HepG2 (cell line): ENCODE data around the gene MARS1. TPM values are rescaled to one million over a fixed set of nuclear protein-coding genes. Genes with fewer than 3 reads are reported as not detected.
A peak's percentile ranks its signal among the peaks of the same experiment; 100 is the strongest.

Experiments used
- CCAR2 ChIP-seq: fragments of 200-400 bp; formaldehyde crosslinking; optimal IDR thresholded peaks from 2 replicates; pipeline ENCODE3; 2018; ENCODE audit warnings: low read depth, mild to moderate bottlenecking, low read length, moderate library complexity
- HOXD1 ChIP-seq: sonication (generic); formaldehyde crosslinking; IDR thresholded peaks from 2 replicates; pipeline ENCODE4 v1.5.0; 2020; ENCODE audit warnings: missing genetic modification reagents
- MLLT10 ChIP-seq: sonication (generic); formaldehyde crosslinking; IDR thresholded peaks from 2 replicates; pipeline ENCODE4 v1.4.0; 2020; ENCODE audit warnings: missing genetic modification reagents
- RXRA ChIP-seq: sonication (generic); formaldehyde crosslinking; IDR thresholded peaks from 2 replicates; pipeline ENCODE4 v1.5.1; 2020; ENCODE audit warnings: missing genetic modification reagents
- SATB2 ChIP-seq: sonication (generic); formaldehyde crosslinking; IDR thresholded peaks from 2 replicates; pipeline ENCODE4 v1.5.0; 2020; ENCODE audit warnings: missing genetic modification reagents
- SMAD3 ChIP-seq: sonication (generic); formaldehyde crosslinking; IDR thresholded peaks from 2 replicates; pipeline ENCODE4 v1.4.0; 2020; ENCODE audit warnings: missing genetic modification reagents
- SRF ChIP-seq: IDR thresholded peaks from 2 replicates; pipeline ENCODE4 v1.6.1; 2011; ENCODE audit warnings: mild to moderate bottlenecking, low read depth, low read length, moderate library complexity
- TBP ChIP-seq: sonication (generic); formaldehyde crosslinking; IDR thresholded peaks from 2 replicates; pipeline ENCODE4 v1.5.0; 2020; ENCODE audit warnings: missing genetic modification reagents
- TCF7L2 ChIP-seq: IDR thresholded peaks from 2 replicates; pipeline ENCODE4 v1.6.1; 2011; ENCODE audit warnings: mild to moderate bottlenecking, low read depth, low read length, moderate library complexity
- U2AF1 ChIP-seq: fragments of 200-400 bp; formaldehyde crosslinking; optimal IDR thresholded peaks from 2 replicates; pipeline ENCODE3; 2017; ENCODE audit warnings: mild to moderate bottlenecking, low read depth, low read length
- ZFP82 ChIP-seq: sonication (generic); formaldehyde crosslinking; IDR thresholded peaks from 2 replicates; pipeline ENCODE4 v1.5.1; 2020; ENCODE audit warnings: mild to moderate bottlenecking, missing genetic modification reagents, borderline replicate concordance
- ZFP90 ChIP-seq: sonication (generic); formaldehyde crosslinking; IDR thresholded peaks from 2 replicates; pipeline ENCODE4 v1.8.0; 2022; ENCODE audit warnings: missing genetic modification reagents, mild to moderate bottlenecking, inconsistent platforms, borderline replicate concordance
- ZNF160 ChIP-seq: sonication (generic); formaldehyde crosslinking; IDR thresholded peaks from 2 replicates; pipeline ENCODE4 v1.8.0; 2022; ENCODE audit warnings: mild to moderate bottlenecking, inconsistent platforms, missing genetic modification reagents
- ZNF225 ChIP-seq: sonication (generic); formaldehyde crosslinking; IDR thresholded peaks from 2 replicates; pipeline ENCODE4 v1.4.0; 2020; ENCODE audit warnings: mild to moderate bottlenecking, missing genetic modification reagents
- ZNF317 ChIP-seq: sonication (generic); formaldehyde crosslinking; IDR thresholded peaks from 2 replicates; pipeline ENCODE4 v1.5.0; 2020; ENCODE audit warnings: mild to moderate bottlenecking, missing genetic modification reagents
- ZNF451 ChIP-seq: sonication (generic); formaldehyde crosslinking; IDR thresholded peaks from 2 replicates; pipeline ENCODE4 v1.5.0; 2020; ENCODE audit warnings: mild to moderate bottlenecking, missing genetic modification reagents
- ZNF564 ChIP-seq: sonication (generic); formaldehyde crosslinking; IDR thresholded peaks from 2 replicates; pipeline ENCODE4 v1.8.1; 2023; ENCODE audit warnings: mild to moderate bottlenecking, missing genetic modification reagents
- ZNF605 ChIP-seq: sonication (generic); formaldehyde crosslinking; IDR thresholded peaks from 2 replicates; pipeline ENCODE4 v1.8.0; 2022; ENCODE audit warnings: mild to moderate bottlenecking, missing genetic modification reagents
- ZNF7 ChIP-seq: IDR thresholded peaks from 2 replicates; pipeline ENCODE4 v1.6.1; 2016; ENCODE audit warnings: missing biosample characterization, missing genetic modification reagents
- polyA plus RNA-seq, 8 experiments: library from polyadenylated mRNA; depleted of rRNA in 3 of 8; stranded (reverse) in 7 of 8; unstranded in 1 of 8; fragments of >200 nt; fragmentation: Illumina TruSeq in 4 of 8; extraction: Trizol in 4 of 8; gene quantifications; 2 replicates each; pipeline versions ENCODE4 v1.2.1 to v1.2.3, GENCODE V29; 2011 to 2016; ENCODE audit warnings: low read depth in 4 of 8, missing spikeins in 1 of 8, mixed read lengths in 1 of 8; ENCODE audit not compliant: insufficient read depth in 1 of 8
- total RNA-seq, 5 experiments: library from RNA; depleted of rRNA; stranded (reverse); fragments of >200 nt; fragmentation: Illumina TruSeq; extraction: Trizol; gene quantifications; 2 replicates each; pipeline ENCODE4 v1.2.3, GENCODE V29; 2016; ENCODE audit warnings: low read depth in 1 of 5
- TF ChIP-seq, protein P1 (sequence below): sonication (generic); formaldehyde crosslinking; IDR thresholded peaks from 2 replicates; pipeline ENCODE4 v1.9.0; 2021; ENCODE audit warnings: missing genetic modification reagents, borderline replicate concordance
- TF ChIP-seq, protein P2 (sequence below): sonication (generic); formaldehyde crosslinking; IDR thresholded peaks from 2 replicates; pipeline ENCODE4 v1.4.0; 2020; ENCODE audit warnings: missing genetic modification reagents, borderline replicate concordance
- TF ChIP-seq, protein P3 (sequence below): sonication (generic); formaldehyde crosslinking; IDR thresholded peaks from 2 replicates; pipeline ENCODE4 v1.5.0; 2020; ENCODE audit warnings: missing genetic modification reagents
- TF ChIP-seq, protein P4 (sequence below): sonication (generic); formaldehyde crosslinking; conservative IDR thresholded peaks from 2 replicates; pipeline ENCODE4 v1.8.0; 2022; ENCODE audit warnings: missing genetic modification reagents
- TF ChIP-seq, protein P5 (sequence below): IDR thresholded peaks from 2 replicates; pipeline ENCODE4 v1.6.1; 2016; ENCODE audit warnings: mild to moderate bottlenecking

MARS1 gene
- total and polyA plus RNA-seq, 2 of the 13 experiments (the other 11 are each of a cell fraction or from before 2014, with no cell fraction given), result 115 to 181 TPM

DNA sequence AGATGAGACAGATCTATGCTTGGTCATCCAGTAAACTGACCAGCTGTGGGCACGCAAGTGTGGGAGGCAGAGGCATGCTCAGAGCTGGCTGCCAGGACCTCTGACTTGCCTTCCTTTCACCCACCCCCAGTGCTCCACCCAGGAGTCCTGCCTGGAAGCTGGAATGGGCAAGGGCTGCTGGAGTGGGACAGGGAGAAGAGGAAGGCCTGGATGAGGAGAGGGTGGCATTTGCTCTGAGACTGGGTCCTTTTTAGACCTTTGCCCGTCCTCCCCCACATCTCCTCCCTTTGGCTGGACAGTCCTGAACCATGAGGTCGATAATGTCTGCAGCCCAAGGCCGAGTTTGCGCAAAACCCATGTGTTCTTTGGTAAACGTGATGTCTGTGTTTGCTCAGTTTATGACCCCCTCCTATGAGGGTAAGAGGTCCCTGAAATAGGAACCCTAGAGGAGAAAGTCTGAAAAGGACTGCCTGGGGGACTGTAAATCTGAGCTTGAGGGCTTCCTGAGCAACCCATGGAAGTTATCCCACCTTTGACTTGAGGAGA, 36.6 kb upstream of the MARS1 start (continued):
- no peak for TF ChIP-seq U2AF1
- TF ChIP-seq RXRA (CRISPR knock-in tag), result peak; percentile 98
- no peak for TF ChIP-seq SRF
- no peak for TF ChIP-seq SATB2 (CRISPR knock-in tag)
- TF ChIP-seq, protein P1, sequence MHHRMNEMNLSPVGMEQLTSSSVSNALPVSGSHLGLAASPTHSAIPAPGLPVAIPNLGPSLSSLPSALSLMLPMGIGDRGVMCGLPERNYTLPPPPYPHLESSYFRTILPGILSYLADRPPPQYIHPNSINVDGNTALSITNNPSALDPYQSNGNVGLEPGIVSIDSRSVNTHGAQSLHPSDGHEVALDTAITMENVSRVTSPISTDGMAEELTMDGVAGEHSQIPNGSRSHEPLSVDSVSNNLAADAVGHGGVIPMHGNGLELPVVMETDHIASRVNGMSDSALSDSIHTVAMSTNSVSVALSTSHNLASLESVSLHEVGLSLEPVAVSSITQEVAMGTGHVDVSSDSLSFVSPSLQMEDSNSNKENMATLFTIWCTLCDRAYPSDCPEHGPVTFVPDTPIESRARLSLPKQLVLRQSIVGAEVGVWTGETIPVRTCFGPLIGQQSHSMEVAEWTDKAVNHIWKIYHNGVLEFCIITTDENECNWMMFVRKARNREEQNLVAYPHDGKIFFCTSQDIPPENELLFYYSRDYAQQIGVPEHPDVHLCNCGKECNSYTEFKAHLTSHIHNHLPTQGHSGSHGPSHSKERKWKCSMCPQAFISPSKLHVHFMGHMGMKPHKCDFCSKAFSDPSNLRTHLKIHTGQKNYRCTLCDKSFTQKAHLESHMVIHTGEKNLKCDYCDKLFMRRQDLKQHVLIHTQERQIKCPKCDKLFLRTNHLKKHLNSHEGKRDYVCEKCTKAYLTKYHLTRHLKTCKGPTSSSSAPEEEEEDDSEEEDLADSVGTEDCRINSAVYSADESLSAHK (CRISPR knock-in tag), result no peak
- peak; percentile 76; the same call in 1 of the 2 replicates for TF ChIP-seq ZNF605 (CRISPR knock-in tag)
- TF ChIP-seq HOXD1 (CRISPR knock-in tag), result 0 out of 2 replicates have a peak, but pooled peaks have one; percentile 55
- peak; percentile 82; the same call in 1 of the 2 replicates for TF ChIP-seq ZNF225 (CRISPR knock-in tag)
- no peak for TF ChIP-seq TBP (CRISPR knock-in tag)
- TF ChIP-seq ZNF160 (CRISPR knock-in tag), result no peak
- no peak for TF ChIP-seq TCF7L2
- TF ChIP-seq, protein P2, sequence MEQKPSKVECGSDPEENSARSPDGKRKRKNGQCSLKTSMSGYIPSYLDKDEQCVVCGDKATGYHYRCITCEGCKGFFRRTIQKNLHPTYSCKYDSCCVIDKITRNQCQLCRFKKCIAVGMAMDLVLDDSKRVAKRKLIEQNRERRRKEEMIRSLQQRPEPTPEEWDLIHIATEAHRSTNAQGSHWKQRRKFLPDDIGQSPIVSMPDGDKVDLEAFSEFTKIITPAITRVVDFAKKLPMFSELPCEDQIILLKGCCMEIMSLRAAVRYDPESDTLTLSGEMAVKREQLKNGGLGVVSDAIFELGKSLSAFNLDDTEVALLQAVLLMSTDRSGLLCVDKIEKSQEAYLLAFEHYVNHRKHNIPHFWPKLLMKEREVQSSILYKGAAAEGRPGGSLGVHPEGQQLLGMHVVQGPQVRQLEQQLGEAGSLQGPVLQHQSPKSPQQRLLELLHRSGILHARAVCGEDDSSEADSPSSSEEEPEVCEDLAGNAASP (CRISPR knock-in tag), result peak; percentile 97
- TF ChIP-seq ZFP82 (CRISPR knock-in tag), result no peak
- TF ChIP-seq ZNF564 (CRISPR knock-in tag), result peak; percentile 77
- 0 out of 2 replicates have a peak, but pooled peaks have one; percentile 1 for TF ChIP-seq ZFP90 (CRISPR knock-in tag)
- TF ChIP-seq MLLT10, result no peak
- TF ChIP-seq, protein P3, sequence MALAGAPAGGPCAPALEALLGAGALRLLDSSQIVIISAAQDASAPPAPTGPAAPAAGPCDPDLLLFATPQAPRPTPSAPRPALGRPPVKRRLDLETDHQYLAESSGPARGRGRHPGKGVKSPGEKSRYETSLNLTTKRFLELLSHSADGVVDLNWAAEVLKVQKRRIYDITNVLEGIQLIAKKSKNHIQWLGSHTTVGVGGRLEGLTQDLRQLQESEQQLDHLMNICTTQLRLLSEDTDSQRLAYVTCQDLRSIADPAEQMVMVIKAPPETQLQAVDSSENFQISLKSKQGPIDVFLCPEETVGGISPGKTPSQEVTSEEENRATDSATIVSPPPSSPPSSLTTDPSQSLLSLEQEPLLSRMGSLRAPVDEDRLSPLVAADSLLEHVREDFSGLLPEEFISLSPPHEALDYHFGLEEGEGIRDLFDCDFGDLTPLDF (CRISPR knock-in tag), result no peak
- 0 out of 2 replicates have a peak, but pooled peaks have one; percentile 23 for TF ChIP-seq ZNF317
- no peak for TF ChIP-seq ZNF7
- TF ChIP-seq ZNF451, result peak; percentile 42; the same call in 1 of the 2 replicates
- TF ChIP-seq, protein P4, sequence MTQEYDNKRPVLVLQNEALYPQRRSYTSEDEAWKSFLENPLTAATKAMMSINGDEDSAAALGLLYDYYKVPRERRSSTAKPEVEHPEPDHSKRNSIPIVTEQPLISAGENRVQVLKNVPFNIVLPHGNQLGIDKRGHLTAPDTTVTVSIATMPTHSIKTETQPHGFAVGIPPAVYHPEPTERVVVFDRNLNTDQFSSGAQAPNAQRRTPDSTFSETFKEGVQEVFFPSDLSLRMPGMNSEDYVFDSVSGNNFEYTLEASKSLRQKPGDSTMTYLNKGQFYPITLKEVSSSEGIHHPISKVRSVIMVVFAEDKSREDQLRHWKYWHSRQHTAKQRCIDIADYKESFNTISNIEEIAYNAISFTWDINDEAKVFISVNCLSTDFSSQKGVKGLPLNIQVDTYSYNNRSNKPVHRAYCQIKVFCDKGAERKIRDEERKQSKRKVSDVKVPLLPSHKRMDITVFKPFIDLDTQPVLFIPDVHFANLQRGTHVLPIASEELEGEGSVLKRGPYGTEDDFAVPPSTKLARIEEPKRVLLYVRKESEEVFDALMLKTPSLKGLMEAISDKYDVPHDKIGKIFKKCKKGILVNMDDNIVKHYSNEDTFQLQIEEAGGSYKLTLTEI (CRISPR knock-in tag), result no peak
- TF ChIP-seq CCAR2, result no peak
- TF ChIP-seq, protein P5, sequence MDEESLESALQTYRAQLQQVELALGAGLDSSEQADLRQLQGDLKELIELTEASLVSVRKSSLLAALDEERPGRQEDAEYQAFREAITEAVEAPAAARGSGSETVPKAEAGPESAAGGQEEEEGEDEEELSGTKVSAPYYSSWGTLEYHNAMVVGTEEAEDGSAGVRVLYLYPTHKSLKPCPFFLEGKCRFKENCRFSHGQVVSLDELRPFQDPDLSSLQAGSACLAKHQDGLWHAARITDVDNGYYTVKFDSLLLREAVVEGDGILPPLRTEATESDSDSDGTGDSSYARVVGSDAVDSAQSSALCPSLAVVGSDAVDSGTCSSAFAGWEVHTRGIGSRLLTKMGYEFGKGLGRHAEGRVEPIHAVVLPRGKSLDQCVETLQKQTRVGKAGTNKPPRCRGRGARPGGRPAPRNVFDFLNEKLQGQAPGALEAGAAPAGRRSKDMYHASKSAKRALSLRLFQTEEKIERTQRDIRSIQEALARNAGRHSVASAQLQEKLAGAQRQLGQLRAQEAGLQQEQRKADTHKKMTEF (CRISPR knock-in tag), result peak; percentile 93
- TF ChIP-seq SMAD3, result peak; percentile 93
